ENCODE results near the gene CCDC33.
A peak's percentile ranks its signal among the peaks of the same experiment; 100 is the strongest.

CCDC33 gene

DNA sequence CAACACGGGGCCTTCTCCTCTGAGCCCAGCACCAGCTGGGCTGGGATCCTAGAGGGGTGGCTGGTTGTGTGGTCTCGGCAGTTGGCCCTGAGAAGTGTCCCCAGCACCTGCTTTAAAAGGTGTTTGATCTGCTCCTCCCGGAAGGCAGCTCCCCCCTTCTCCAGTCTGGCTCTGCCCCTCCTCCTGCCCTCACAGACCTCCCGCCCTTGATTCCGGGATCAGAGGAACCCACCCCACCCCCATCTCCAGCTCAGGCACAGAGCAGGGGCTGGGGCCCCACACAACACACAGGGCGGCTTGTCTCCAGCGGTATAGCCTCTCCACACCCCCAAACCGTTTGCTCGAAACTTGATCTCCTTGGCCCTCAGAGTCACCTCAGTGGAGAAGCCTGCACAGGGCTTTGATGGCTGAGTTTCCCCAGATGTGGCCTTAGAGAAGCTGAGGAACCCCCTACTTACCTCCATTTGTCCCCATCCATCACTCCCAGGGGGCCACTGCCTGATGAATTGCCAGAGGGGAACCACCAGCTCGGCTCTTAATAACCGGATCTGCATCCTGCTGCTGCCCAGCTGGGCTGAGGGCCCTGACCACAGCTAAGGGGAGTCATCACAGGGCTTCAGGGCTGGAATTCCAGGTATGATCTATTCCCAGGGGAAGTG is 27.1 kb upstream of the CCDC33 start:
- Histone ChIP-seq H3K9me3 (ENCODE audit: control insufficient read depth in 2 of 2, low read length in 2 of 2) (peaks cover 0 to 3% of the 10 kb centered on the region in 2 donors), H3K4me1 (ENCODE audit: control insufficient read depth, insufficient read depth, low read length) (peaks cover 3% of the 10 kb centered on the region), H3K27me3 (ENCODE audit: control insufficient read depth in 1 of 2, insufficient read depth in 2 of 2, low read length in 2 of 2) (no peaks in the 10 kb centered on the region), H3K36me3 (ENCODE audit: control insufficient read depth in 2 of 2, insufficient read depth in 2 of 2, low read length in 2 of 2) (no peaks in the 10 kb centered on the region), H3K27ac (ENCODE audit: low read length) (no peak overlapping the region), H3K9ac (ENCODE audit: low read length in 2 of 2) (no peak overlapping the region), H3K4me3 (ENCODE audit: low read length in 2 of 2) (no peak overlapping the region)

DNA sequence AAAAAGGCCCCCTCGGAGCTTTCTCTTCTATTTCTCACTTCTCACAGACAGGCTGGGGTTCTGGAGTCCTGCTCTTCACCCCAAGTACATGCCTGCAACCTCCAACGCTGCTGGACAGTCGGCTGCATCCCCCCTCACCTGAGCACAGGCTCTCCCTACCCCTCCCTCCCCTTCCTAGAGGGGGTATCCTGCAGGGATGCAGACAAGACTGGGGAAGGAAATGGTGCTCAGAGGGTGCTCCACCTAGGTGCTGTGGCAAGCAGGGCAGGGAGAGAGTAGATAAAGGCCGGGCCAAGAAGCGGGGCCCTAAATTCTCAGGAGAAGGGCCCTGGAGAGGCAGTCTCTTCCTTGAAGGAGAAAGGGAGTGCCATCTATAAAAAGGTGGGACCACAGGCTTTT is 26.6 kb upstream of the CCDC33 start:
- Histone ChIP-seq H3K4me3 (ENCODE audit: low read length in 2 of 2) (no peak overlapping the region), H3K36me3 (ENCODE audit: control insufficient read depth in 2 of 2, insufficient read depth in 2 of 2, low read length in 2 of 2) (no peaks in the 10 kb centered on the region), H3K27me3 (ENCODE audit: control insufficient read depth in 1 of 2, insufficient read depth in 2 of 2, low read length in 2 of 2) (peaks cover 0 to 2% of the 10 kb centered on the region in 2 donors), H3K9ac (ENCODE audit: low read length in 2 of 2) (no peak overlapping the region), H3K9me3 (ENCODE audit: control insufficient read depth in 2 of 2, low read length in 2 of 2) (peaks cover 0 to 3% of the 10 kb centered on the region in 2 donors), H3K27ac (ENCODE audit: low read length) (peak overlapping the region; percentile 31), H3K4me1 (ENCODE audit: control insufficient read depth, insufficient read depth, low read length) (peaks cover 3% of the 10 kb centered on the region)

DNA sequence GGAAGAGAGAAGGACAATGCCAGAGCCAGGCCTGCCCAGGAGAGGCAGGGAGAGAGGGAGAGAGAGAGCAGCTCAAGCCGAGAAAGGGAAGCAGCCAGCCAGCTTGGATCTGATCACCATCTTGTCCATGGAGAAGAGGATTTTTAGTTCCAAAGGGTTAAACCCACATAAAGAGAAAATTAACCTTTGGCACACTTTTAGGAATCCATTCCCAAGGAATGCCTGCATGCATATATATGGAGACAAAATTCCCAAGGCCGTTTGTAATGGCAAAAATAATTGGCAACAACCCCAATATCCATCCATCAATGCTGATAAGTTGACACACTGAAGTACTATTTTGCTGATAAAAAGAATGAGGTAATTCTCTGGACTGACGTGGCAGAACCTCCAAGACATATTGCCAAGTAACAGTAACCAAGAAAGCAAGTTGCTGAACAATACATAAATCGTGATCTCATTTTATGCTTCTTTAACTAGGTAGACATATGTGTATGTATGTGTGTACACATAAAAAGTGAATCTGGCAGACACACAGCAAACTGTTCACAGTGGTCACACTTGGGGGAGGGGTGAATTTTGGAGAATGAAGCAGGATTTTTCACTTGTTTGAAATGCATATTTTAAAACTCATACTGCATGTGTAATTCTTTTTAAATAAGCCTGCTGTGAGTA is 26.0 kb upstream of the CCDC33 start:
- Histone ChIP-seq H3K4me3 (ENCODE audit: low read length in 2 of 2) (no peak overlapping the region), H3K27ac (ENCODE audit: low read length) (peak overlapping the region; percentile 31), H3K4me1 (ENCODE audit: control insufficient read depth, insufficient read depth, low read length) (peaks cover 3% of the 10 kb centered on the region)

DNA sequence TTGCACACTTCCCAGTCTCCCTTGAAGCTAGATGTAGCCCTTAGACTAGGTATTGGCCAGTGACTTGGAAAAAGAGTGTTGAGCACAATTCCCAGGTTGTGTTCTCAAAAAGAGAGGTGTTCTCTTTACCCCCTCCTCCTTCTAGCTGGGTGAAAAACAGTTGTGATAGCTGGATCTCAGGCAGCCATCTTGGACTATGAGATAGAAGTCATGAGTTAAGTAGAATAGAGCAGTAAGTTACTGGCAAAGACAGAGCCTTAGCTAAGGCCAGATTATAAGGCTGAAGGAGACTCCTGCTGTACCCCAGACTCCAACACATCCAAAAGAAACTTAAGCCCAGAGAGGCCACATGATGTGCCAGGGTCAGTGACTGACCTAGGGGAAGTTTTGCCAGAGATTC is 25.4 kb upstream of the CCDC33 start:
- Histone ChIP-seq H3K9ac (ENCODE audit: low read length in 2 of 2) (no peak overlapping the region), H3K27ac (ENCODE audit: low read length) (peak overlapping the region; percentile 31)

More for the DNA sequence above, 26.0 kb upstream of the CCDC33 start:
- Histone ChIP-seq H3K9ac (ENCODE audit: low read length in 2 of 2) (no peak overlapping the region), H3K36me3 (ENCODE audit: control insufficient read depth in 2 of 2, insufficient read depth in 2 of 2, low read length in 2 of 2) (no peaks in the 10 kb centered on the region), H3K27me3 (ENCODE audit: control insufficient read depth in 1 of 2, insufficient read depth in 2 of 2, low read length in 2 of 2) (peaks cover 0 to 2% of the 10 kb centered on the region in 2 donors), H3K9me3 (ENCODE audit: control insufficient read depth in 2 of 2, low read length in 2 of 2) (peaks cover 0 to 3% of the 10 kb centered on the region in 2 donors)

DNA sequence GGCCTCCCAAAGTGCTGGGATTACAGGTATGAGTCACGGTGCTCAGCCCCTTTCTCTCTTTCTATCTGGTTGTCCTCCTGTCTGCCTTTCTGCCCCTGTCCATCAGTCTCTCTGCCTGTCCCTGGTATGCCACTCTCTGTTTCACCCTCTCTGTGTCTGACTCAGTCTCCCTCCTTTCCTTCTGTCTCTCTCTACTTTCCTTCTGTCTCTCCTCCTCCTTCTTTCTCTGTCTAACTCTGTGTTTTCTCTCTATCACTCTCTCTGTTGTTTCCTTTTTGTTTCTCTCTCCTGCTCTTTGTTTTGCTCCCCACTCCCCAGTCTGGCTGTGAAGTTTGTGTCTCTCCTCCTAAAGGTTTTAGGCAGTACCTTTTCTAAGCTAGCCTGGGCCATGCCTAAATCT is 24.5 kb upstream of the CCDC33 start:
- no peaks in the 10 kb centered on the region for H3K36me3 ChIP-seq (ENCODE audit: control insufficient read depth in 2 of 2, insufficient read depth in 2 of 2, low read length in 2 of 2)
- peaks cover 0 to 3% of the 10 kb centered on the region in 2 donors for H3K9me3 ChIP-seq (ENCODE audit: control insufficient read depth in 2 of 2, low read length in 2 of 2)
- no peak overlapping the region for H3K4me3 ChIP-seq (ENCODE audit: low read length in 2 of 2)
- no peak overlapping the region for H3K27ac ChIP-seq (ENCODE audit: low read length)
- H3K27me3 ChIP-seq (ENCODE audit: control insufficient read depth in 1 of 2, insufficient read depth in 2 of 2, low read length in 2 of 2), result peaks cover 0 to 2% of the 10 kb centered on the region in 2 donors
- H3K9ac ChIP-seq (ENCODE audit: low read length in 2 of 2), result no peak overlapping the region
- H3K4me1 ChIP-seq (ENCODE audit: control insufficient read depth, insufficient read depth, low read length), result peaks cover 3% of the 10 kb centered on the region

More for the DNA sequence above, 25.4 kb upstream of the CCDC33 start:
- peaks cover 0 to 3% of the 10 kb centered on the region in 2 donors for H3K9me3 ChIP-seq (ENCODE audit: control insufficient read depth in 2 of 2, low read length in 2 of 2)
- H3K4me1 ChIP-seq (ENCODE audit: control insufficient read depth, insufficient read depth, low read length), result peaks cover 3% of the 10 kb centered on the region
- no peaks in the 10 kb centered on the region for H3K36me3 ChIP-seq (ENCODE audit: control insufficient read depth in 2 of 2, insufficient read depth in 2 of 2, low read length in 2 of 2)
- peaks cover 0 to 2% of the 10 kb centered on the region in 2 donors for H3K27me3 ChIP-seq (ENCODE audit: control insufficient read depth in 1 of 2, insufficient read depth in 2 of 2, low read length in 2 of 2)
- H3K4me3 ChIP-seq (ENCODE audit: low read length in 2 of 2), result no peak overlapping the region

DNA sequence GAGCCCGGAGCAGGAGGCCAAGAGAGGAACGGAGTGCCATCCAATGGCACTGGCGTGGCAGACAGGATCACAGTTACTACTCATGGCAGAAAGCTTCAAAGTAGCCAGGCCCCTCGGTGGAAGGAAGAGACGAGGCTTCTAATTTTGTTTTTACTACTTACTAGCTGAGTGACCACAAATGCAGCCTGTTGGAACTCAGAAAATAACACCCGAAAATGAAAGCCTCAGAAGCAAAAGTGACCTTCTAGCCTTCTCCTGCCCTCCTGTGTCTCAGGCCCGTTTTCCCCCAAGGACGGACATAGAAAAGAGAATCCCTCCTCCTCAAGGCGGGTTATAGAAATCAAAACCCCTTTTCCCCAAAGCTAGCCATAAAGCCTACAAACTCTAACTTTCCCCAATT is 23.6 kb upstream of the CCDC33 start:
- Histone ChIP-seq H3K27ac (ENCODE audit: low read length) (no peak overlapping the region), H3K27me3 (ENCODE audit: control insufficient read depth in 1 of 2, insufficient read depth in 2 of 2, low read length in 2 of 2) (peaks cover 0 to 2% of the 10 kb centered on the region in 2 donors), H3K9ac (ENCODE audit: low read length in 2 of 2) (no peak overlapping the region), H3K9me3 (ENCODE audit: control insufficient read depth in 2 of 2, low read length in 2 of 2) (peaks cover 0 to 3% of the 10 kb centered on the region in 2 donors), H3K4me1 (ENCODE audit: control insufficient read depth, insufficient read depth, low read length) (peaks cover 2% of the 10 kb centered on the region), H3K36me3 (ENCODE audit: control insufficient read depth in 2 of 2, insufficient read depth in 2 of 2, low read length in 2 of 2) (no peaks in the 10 kb centered on the region), H3K4me3 (ENCODE audit: low read length in 2 of 2) (no peak overlapping the region)

DNA sequence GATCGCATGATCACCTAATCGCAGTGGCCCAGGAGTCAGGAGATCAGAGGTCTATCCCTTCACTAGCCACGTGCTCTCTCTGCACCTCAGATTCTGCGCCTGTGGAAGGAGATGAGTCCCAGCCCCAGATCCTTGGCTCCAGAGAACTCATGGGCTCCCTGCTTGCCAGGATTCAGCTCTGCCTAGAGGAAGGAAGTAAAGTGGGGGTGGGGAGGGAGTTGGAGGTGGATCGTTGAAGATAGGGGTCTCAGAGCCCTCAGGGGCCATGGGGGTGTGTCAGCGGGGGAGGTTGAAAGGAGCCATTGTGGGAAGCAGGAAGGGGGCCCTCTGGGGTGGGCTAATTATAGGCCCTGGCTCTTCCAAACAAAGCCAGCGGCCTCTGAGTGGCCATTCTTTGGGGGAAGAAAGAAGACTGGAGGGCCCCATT is 22.3 kb upstream of the CCDC33 start:
- Histone ChIP-seq H3K27ac (ENCODE audit: low read length) (no peak overlapping the region), H3K9me3 (ENCODE audit: control insufficient read depth in 2 of 2, low read length in 2 of 2) (peaks cover 0 to 3% of the 10 kb centered on the region in 2 donors)

DNA sequence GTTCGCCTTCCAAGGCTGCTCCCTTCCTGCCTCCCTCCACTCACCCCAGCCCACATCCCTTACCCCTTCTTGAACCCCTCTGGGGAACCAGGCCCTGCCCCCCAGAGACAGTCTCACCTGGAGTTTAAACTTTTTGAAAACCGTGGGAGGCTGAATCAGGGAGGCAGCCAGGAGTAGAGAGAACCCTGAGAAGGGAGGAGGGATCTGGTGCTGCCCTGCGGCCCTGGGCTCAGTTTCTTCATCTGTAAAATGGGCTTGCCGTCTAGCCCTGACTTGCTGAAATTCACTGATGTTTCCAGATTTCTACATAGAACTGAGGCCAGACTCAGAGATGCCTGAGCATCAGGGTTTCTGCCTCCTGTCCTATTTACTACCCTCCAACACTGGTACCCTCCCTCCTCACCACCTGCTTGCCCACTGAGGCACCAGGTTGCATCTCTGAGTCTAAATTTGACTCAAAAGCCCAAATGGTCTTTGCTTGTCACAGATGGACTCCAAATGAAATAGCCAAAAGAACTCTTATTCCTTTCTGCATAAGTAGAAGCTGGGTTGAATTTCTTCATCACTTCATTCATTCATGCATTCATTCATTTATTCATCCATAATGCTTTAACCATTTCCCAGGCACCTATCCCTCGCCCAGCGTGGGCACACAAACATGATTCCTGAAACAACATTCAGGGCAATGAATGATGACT is 21.7 kb upstream of the CCDC33 start:
- Histone ChIP-seq H3K27me3 (ENCODE audit: control insufficient read depth in 1 of 2, insufficient read depth in 2 of 2, low read length in 2 of 2) (peaks cover 0 to 2% of the 10 kb centered on the region in 2 donors), H3K36me3 (ENCODE audit: control insufficient read depth in 2 of 2, insufficient read depth in 2 of 2, low read length in 2 of 2) (no peaks in the 10 kb centered on the region), H3K4me1 (ENCODE audit: control insufficient read depth, insufficient read depth, low read length) (peaks cover 2% of the 10 kb centered on the region), H3K9ac (ENCODE audit: low read length in 2 of 2) (no peak overlapping the region), H3K4me3 (ENCODE audit: low read length in 2 of 2) (no peak overlapping the region), H3K9me3 (ENCODE audit: control insufficient read depth in 2 of 2, low read length in 2 of 2) (peaks cover 0 to 3% of the 10 kb centered on the region in 2 donors), H3K27ac (ENCODE audit: low read length) (no peak overlapping the region)

More for the DNA sequence above, 22.3 kb upstream of the CCDC33 start:
- Histone ChIP-seq H3K4me3 (ENCODE audit: low read length in 2 of 2) (no peak overlapping the region), H3K27me3 (ENCODE audit: control insufficient read depth in 1 of 2, insufficient read depth in 2 of 2, low read length in 2 of 2) (peaks cover 0 to 2% of the 10 kb centered on the region in 2 donors), H3K4me1 (ENCODE audit: control insufficient read depth, insufficient read depth, low read length) (peaks cover 2% of the 10 kb centered on the region), H3K36me3 (ENCODE audit: control insufficient read depth in 2 of 2, insufficient read depth in 2 of 2, low read length in 2 of 2) (no peaks in the 10 kb centered on the region), H3K9ac (ENCODE audit: low read length in 2 of 2) (no peak overlapping the region)

DNA sequence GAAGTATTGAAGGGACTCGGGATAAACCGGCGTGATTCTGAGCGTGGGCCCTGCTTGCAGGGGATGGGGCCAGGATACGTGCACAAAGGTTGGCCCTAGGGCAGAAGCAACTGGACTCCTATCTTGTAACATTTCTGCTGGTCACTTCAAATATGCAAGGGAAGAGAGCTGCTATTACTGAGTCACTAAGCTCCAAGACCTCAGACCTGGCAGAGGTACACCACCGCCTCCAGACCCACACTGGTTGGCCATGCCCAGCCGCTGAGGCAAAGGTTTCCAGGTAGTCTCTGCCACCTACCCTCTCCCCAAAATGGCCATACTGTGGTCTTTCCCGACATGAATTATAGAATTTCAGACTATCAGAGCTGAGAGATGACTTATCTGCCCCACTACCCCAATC is 20.2 kb upstream of the CCDC33 start:
- H3K4me1 ChIP-seq (ENCODE audit: control insufficient read depth, insufficient read depth, low read length), result no peaks in the 10 kb centered on the region
- no peak overlapping the region for H3K9ac ChIP-seq (ENCODE audit: low read length in 2 of 2)
- no peaks in the 10 kb centered on the region for H3K36me3 ChIP-seq (ENCODE audit: control insufficient read depth in 2 of 2, insufficient read depth in 2 of 2, low read length in 2 of 2)
- peaks cover 0 to 4% of the 10 kb centered on the region in 2 donors for H3K27me3 ChIP-seq (ENCODE audit: control insufficient read depth in 1 of 2, insufficient read depth in 2 of 2, low read length in 2 of 2)
- H3K4me3 ChIP-seq (ENCODE audit: low read length in 2 of 2), result no peak overlapping the region
- no peak overlapping the region for H3K27ac ChIP-seq (ENCODE audit: low read length)
- no peaks in the 10 kb centered on the region for H3K9me3 ChIP-seq (ENCODE audit: control insufficient read depth in 2 of 2, low read length in 2 of 2)

DNA sequence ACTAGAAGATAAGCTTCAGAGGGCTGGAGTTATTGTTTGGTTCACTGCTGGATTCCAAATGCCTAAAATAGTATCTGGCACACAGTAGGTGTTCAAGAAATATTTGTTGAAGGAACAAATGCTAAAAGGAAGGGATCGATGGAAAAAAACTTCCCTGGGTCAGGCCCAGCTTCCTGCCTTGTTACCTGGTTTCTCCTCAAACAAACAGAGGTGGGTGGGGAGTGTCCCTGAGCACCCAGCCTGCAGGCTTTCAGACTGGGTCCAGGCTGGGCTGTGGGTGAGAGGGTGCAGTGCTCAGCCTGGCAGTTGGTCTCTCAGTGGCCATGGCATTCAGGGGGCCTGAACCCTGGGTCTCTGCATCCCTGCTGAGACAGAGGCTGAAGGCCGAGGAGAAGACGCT is 19.2 kb upstream of the CCDC33 start:
- no peaks in the 10 kb centered on the region for H3K9me3 ChIP-seq (ENCODE audit: control insufficient read depth in 2 of 2, low read length in 2 of 2)
- no peak overlapping the region for H3K27ac ChIP-seq (ENCODE audit: low read length)

More for the DNA sequence above, 19.2 kb upstream of the CCDC33 start:
- Histone ChIP-seq H3K9ac (ENCODE audit: low read length in 2 of 2) (no peak overlapping the region), H3K27me3 (ENCODE audit: control insufficient read depth in 1 of 2, insufficient read depth in 2 of 2, low read length in 2 of 2) (peaks cover 0 to 6% of the 10 kb centered on the region in 2 donors), H3K4me1 (ENCODE audit: control insufficient read depth, insufficient read depth, low read length) (peaks cover 2% of the 10 kb centered on the region), H3K36me3 (ENCODE audit: control insufficient read depth in 2 of 2, insufficient read depth in 2 of 2, low read length in 2 of 2) (no peaks in the 10 kb centered on the region), H3K4me3 (ENCODE audit: low read length in 2 of 2) (no peak overlapping the region)
